NCI-H2196 treated with DMSO at 0.1 percent for 48 hours (cell line): Measurements from ENCODE around the gene NGDN.
"Not testable (repeated sequence)": the region's sequence is repeated elsewhere in the genome, so short reads cannot be mapped to it uniquely, and the experiment has no call there.

Source experiments
- DNase-seq: peaks from one replicate; lab custom pipeline; 2025; ENCODE audit not compliant: unreplicated experiment; lab: John Stamatoyannopoulos, UW

Gene NGDN, protein sequence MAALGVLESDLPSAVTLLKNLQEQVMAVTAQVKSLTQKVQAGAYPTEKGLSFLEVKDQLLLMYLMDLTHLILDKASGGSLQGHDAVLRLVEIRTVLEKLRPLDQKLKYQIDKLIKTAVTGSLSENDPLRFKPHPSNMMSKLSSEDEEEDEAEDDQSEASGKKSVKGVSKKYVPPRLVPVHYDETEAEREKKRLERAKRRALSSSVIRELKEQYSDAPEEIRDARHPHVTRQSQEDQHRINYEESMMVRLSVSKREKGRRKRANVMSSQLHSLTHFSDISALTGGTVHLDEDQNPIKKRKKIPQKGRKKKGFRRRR

DNA sequence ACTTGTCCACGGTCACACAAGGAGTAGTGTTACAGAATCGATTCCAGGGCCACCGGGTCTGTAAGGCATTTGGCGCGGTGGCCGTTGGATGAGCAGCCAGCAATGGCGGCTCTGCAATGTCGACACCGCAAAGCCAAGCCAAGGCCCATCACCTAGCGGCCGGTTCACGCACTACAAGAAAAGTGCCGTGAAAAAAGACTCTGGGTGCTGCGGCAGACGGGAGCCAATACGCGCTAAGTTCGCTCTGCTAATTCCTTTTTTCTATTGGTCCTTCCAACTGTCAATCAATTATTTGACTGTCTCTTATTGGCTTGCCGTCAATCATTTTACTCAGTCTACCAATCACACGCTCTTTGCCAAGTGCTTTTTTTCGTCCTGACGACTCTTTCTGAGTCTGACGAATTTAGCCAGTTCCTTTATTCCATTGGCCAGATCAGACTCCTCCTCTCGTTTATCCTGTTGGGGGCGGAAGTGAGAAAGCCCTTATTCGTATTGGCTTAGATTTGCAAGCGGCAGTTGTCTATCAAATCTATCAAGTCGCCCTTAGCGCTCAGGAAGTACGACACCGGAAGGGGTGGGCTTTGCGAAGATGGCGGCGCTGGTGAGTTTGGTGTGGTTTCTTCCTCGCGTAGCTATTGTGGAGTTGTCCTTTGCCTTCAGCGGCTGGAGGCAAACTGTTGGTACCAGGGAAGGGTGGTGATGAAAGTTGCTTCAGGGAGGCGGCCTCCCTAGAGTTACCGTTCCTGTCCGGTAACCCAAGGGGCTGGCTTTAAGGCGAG lies at the start of gene NGDN:
NGDN (plus strand) TSS at position 577 of the 779 bp plus-strand sequence; CDS start at position 590, 13 bp downstream.
- peak; percentile 99 for DNase-seq

DNA sequence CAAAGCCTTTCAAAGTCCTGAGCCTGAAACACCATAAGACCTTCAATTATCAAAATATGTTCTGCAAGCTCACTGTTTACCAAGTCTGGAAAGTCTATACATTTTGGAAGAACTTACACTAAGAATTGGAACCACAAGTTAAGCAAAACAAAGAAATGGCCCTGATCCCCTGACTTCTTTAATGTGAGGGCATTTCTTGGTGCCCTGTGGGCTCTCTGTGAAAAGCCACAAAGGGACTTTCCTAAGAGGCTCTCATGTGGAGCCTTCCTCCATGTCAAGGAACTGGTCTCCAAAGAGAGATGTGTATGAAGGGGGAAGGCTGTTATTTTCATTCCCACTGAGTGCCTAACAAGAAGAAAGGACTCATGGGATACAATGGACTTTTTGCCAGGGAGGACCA lies 47.9 kb upstream of the NGDN start:
- DNase-seq: no peak

DNA sequence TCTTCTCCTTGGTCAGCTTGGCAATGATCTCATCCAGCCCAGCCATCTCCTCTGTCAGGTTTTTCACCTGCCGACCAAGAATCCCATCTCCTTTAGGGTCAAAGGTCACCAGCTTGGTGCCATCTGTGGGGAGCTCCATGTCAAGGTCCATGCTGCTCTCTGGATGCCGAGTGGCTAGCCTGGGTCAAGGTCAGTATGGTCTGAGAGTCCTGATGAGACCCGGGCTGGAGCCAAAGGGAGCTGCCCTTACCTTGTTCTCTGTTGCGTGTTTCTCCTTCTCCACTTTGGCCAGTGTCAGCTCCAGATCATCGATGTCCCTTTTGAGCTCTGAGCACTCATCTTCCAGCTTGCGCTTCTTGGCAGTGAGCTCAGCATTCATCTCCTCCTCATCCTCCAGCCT lies 45.8 kb upstream of the NGDN start:
- no peak for DNase-seq

GRCh38 chr14:23425169-23425568 lies 44.3 kb upstream of the NGDN start:
- no peak for DNase-seq

GRCh38 chr14:23425798-23426197 lies 43.7 kb upstream of the NGDN start:
- not testable (repeated sequence) for DNase-seq

- no peak for DNase-seq
Observed at GRCh38 chr14:23428686-23429495, 40.6 kb upstream of the NGDN start.

- no peak for DNase-seq
Observed at GRCh38 chr14:23430016-23430722, 39.3 kb upstream of the NGDN start.

DNA sequence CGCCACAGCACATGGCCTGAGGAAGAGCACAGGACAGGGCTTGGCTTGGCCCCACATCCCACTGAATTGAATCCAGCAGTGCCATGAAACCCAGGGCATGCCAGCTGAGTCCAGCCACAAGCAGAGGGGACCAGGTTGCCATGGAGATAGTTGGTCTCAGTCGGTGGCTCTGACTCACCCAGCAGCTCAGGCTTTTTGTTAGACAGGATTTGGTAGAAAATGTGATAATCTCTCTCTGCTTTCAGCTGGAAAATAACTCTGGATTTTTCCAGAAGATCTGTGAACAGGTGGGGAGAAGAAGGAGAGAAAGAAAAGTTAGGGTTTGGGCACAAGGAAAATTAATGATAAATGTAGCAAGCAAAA lies 38.8 kb upstream of the NGDN start:
- DNase-seq: peak; percentile 24

GRCh38 chr14:23431486-23431885 lies 38.0 kb upstream of the NGDN start:
- DNase-seq: no peak

DNA sequence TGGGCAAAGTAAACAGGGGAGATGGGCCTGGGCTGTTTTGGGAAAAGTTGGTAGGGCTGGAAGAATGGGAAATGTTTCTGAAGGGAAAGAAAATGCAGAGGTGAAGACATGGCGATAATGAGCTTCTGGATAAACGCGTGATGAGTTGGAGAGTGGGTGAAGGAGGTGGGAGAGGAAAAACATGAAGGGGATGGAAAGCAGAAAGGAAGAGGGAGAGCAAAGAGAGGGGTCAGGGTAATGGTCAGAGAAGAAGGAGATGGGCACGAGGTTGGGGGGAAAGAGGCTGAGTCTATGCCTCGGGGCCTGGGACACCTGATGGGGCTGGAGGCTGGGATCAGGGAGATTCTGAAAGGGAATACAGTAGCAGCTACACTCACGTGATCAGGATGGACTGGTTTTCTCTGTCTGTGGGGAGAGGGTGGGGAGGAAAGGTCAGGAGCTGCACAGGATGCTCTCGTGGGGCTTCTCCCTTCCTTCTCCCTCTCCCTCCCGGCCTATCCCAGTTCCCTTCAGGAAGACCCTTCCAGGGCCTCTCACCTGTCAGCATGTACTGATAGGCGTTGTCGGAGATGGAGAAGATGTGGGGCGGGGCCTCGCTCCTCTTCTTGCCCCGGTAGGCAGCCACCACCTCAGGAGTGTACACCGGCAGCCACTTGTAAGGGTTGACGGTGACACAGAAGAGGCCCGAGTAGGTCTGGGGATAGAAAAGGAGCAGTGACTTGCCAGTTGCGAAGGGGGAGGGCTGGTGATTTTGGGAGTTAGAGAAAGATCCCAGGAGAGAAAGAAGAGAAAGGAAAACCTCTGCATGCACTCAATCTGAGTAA lies 37.2 kb upstream of the NGDN start:
- no peak for DNase-seq

- no peak for DNase-seq
Observed at GRCh38 chr14:23432946-23433345, 36.6 kb upstream of the NGDN start.

- DNase-seq: no peak
Observed at GRCh38 chr14:23433457-23433856, 36.0 kb upstream of the NGDN start.

DNA sequence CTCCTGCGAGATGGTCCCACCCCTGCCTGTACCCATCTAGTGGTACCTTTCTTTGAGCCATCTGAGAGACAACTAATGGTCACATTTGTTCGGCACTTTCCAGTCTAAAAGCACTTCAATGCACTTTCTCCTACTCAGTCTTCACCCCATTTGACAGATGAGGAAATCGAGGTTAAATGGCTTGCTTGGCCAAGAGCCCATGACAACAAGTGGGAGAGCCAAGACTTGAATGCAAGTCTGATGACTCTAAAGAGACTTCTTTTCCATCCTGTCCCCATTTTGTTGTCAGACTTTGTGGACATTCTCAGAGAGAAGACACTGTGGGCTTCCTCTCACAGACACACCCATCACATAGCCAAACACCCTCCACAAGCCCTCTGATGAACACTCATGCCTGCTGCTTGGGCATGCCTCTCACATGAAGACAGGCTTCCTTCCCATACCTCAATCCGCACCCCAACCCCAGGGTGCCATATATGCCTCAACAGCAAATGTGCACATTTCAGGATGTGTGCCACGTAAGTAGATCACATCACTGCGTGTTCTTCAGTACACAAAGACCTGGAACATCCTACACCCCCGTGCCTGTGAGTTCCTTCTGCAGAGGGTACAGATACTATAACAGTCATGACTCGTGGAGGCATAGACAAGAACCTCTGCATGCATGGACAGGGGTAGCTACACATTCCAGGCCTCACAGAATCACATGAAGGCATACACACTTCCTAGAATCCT lies 34.8 kb upstream of the NGDN start:
- DNase-seq: no peak

DNA sequence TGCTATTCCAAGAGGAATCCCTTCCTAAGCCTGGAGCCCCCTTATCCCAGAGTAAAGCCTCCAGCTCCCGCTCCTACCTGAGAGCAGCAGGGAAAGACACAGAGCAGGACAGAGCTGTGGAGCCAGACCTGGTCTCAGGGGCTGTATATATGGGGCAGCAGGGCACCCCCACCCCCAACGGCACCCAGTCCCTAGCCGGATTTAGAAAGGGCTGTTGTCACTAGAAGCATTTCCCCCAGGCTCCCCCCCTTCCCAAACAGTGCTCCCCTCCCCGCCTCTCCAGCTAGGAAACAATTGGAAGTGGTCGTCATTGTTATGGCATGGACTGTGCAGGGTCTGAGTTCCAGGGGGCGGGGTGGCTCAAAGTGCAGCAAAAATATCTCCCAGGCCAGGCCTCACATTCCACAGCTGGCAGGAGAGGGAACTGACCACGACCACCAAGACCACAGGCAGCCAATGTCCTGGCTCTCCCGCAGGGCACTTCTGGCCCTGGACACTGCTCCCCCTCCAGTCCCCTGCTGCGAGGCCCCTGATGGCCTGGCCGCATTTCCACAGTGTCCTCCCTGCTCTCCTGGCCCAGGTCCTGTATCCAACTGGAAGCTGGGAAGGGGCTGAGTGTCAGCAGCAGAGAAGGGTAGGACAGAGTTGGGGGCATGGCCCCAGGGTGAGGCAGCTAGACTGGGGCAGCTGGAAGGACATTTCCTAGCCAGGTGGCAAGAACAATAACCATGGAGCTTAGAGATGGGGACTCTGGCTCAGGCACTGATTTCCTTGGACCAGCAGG lies 33.8 kb upstream of the NGDN start, which contains the start of gene MYH7:
MYH7 (minus strand) TSS at position 118 of the 784 bp plus-strand sequence. CDS start 1,928 bp downstream, outside the sequence.
- DNase-seq: no peak

DNA sequence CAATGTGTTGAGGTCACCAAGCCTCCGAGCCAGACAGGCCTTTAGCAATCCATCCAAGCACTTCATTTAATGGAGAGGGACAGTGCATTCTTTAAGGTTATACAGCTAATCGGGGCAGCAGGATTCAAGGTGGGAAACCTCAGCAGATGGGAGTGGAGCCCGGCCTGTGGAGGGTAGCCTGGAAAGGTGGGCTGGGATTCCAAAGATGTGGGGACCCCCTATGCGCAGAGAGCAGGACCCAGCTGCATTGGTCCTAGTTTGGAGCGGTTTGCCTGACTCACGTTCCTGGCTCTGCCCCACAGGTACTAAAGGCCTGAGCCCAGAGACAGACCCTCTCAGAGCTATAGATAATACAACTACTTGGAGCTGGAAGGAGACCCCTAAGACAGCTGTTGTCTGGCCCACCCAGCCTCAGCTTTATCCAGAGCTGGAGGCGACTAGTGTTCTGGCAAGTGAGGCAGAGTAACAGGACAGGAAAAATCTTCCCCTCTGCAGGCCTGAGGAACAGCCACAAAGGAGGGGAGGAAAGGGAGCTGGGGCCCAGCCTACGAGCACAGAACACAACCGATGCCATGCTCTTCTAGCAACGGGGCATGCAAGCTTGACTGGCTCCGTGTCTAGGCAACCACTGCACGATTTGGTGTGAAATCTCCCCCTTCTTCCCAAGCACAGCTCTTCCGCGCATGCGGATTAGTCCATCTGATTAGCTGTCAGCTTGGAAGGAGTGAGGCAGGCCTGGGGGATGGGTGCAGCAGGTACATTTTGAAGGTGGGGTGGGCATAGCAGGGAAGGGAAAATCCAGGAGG lies 33.0 kb upstream of the NGDN start:
- DNase-seq: no peak

DNA sequence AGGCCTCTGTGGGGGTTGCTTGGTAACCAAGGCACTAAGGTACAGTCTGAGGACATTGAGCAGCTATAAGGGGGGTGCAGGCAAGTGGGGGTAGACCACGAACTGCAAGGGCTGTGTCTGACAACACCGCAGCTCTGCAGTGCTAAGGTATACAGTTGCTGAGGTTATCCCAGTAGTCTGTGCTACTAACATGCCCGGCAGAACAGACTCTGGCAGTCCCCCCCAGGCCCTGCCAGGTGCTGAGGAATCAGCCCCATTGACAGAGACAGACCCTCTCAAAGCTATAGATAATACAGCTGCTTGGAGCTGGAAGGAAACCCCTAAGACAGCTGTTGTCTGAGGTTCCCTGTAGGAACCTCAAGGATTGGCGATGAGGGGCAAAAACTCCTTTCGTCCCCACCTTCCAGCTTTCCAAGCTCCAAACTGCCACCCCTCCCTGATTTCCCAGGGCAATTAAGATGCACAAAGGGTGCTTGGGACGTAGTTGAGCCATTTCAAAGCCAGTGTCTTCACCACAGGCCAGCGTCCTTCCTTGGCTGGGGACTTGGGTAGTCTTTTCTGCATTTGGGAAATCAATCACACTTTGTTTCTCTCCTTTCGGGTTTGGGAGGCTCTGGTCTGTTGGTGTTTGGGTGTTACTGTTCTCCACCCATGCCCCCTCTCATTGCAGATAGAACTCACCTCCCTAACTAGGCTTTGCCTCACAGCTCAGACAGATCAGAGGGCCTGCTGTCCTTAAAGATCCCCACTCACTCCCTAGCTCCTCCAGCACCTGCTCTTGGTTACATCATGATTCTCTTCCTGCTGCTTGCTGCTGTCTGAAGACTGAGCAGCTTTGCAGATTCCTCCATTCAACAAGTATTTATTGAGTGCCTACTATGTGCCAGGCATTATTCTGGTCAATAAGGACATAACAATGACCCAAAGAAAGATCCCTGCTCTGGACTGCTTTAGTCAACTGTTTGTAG lies 32.1 kb upstream of the NGDN start:
- no peak for DNase-seq
